Gastrocnemius medialis (tissue), 4 donors: Measurements from ENCODE around the gene HSP90B1. TPM values are rescaled to one million over a fixed set of nuclear protein-coding genes. Genes with fewer than 3 reads are reported as not detected.

Experiments
- ATAC-seq, 2 donors: fragments of 150-250 bp; one replicate each; pipeline ENCODE4 v1.9.1; 2016
- DNase-seq, 2 donors: peaks; one replicate each; pipeline ENCODE4 v3.0.0-alpha.2; 2019
- H3K27ac ChIP-seq, 4 donors: fragments of 200-600 bp; sonication (generic); 1 replicate in 1 of 4; 2 replicates in 3 of 4; pipeline ENCODE4 v1.5.1; 2016 to 2018; ENCODE audit warnings: mild to moderate bottlenecking in 2 of 4, moderate library complexity in 1 of 4
- H3K27me3 ChIP-seq, 3 donors: fragments of 200-600 bp; sonication (generic) in 2 of 3; 1 replicate in 1 of 3; 2 replicates in 2 of 3; pipeline versions ENCODE4 v1.5.1 to v1.6.0; 2016 to 2019; ENCODE audit warnings: mild to moderate bottlenecking in 1 of 3, moderate library complexity in 1 of 3
- H3K36me3 ChIP-seq, 2 donors: fragments of 200-600 bp; sonication (generic) in 1 of 2; one replicate each; pipeline ENCODE4 v1.5.1; 2017 to 2018
- H3K4me1 ChIP-seq, 2 donors: fragments of 200-600 bp; sonication (generic) in 1 of 2; one replicate each; pipeline ENCODE4 v1.5.1; 2016 to 2017; ENCODE audit warnings: mild to moderate bottlenecking in 2 of 2
- H3K4me3 ChIP-seq, 4 donors: fragments of 200-600 bp; sonication (generic) in 3 of 4; 1 replicate in 1 of 4; 2 replicates in 3 of 4; pipeline ENCODE4 v1.5.1; 2016 to 2019; ENCODE audit warnings: mild to moderate bottlenecking in 2 of 4
- H3K9me3 ChIP-seq, 3 donors: fragments of 200-600 bp; sonication (generic) in 2 of 3; 1 replicate in 1 of 3; 2 replicates in 2 of 3; pipeline ENCODE4 v1.5.1; 2016 to 2019
- CTCF ChIP-seq, 5 experiments: fragments of 450-650 bp in 3 of 5; fragments of 200-600 bp in 2 of 5; sonication (generic) in 2 of 5; IDR thresholded peaks in 4 of 5; conservative IDR thresholded peaks in 1 of 5; 1 replicate in 4 of 5; 2 replicates in 1 of 5; pipeline ENCODE4 v1.5.1; 2016 to 2019; ENCODE audit warnings: antibody characterized with exemption in 5 of 5, mild to moderate bottlenecking in 3 of 5, moderate library complexity in 3 of 5
- POLR2A ChIP-seq, 2 donors: fragments of 450-650 bp; IDR thresholded peaks; one replicate each; pipeline ENCODE4 v1.6.1; 2017; ENCODE audit warnings: antibody characterized with exemption in 2 of 2, mild to moderate bottlenecking in 2 of 2, moderate library complexity in 2 of 2
- in situ Hi-C, 4 donors: fragments of 200-750 bp; cut with MboI; loops; one replicate each; pipeline versions ENCODE4 v1.15.0 to v1.8.0; 2017; ENCODE audit warnings: low sequenced_read_pairs in 4 of 4
- intact Hi-C: fragments of 100-400 bp; cut with DNase I; formaldehyde crosslinking; loops from one replicate; pipeline ENCODE4 v1.15.1; 2023; ENCODE audit warnings: low total_unique reads
- total RNA-seq, 4 donors: library from RNA; depleted of rRNA; stranded (reverse); fragments of >200 nt; gene quantifications; one replicate each; pipeline versions ENCODE4 v1.1.0 to v1.2.3, GENCODE V29; 2016

The HSP90B1 gene
- total RNA-seq, 4 donors from 2014 or later, result 60.3 to 94.8 (median 79.3) TPM

- DNase-seq, result peak in 1 of 2 donors; percentile 39
- Histone ChIP-seq H3K9me3 (no peaks in the 10 kb centered on the region), H3K36me3 (peaks cover 0 to 43% of the 10 kb centered on the region in 2 donors), H3K27ac (peak overlapping the region; percentile 91 to 93 (median 92)), H3K4me1 (peaks cover 49 to 50% of the 10 kb centered on the region in 2 donors), H3K4me3 (peak overlapping the region; percentile 79 to 91 (median 88)), H3K27me3 (no peaks in the 10 kb centered on the region)
- TF ChIP-seq CTCF (IDR thresholded peaks at IDR 0.05 in 4 of 5, conservative IDR thresholded peaks at IDR 0.05 in 1 of 5) (no peak), POLR2A (IDR thresholded peaks at IDR 0.05) (no peak)
- intact Hi-C loops, result loop anchor here (1.0 to 2.0 kb wide), 3 partner anchors 26 to 207 kb away; partner anchors contain the start of genes NFYB and TDG
- in situ Hi-C loops, result loop anchor here in 2 of 4 donors (25.0 kb wide), 2 partner anchors 181 to 356 kb away; no protein-coding TSS in a partner anchor
- ATAC-seq, result no peak
These were observed 851 bp downstream of the HSP90B1 start for GRCh38 chr12:103930787-103931735.

GRCh38 chr12:103933237-103933636, 3.0 kb downstream of the HSP90B1 start:
- DNase-seq (no peak), ATAC-seq (no peak)
- Histone ChIP-seq H3K4me3 (no peak overlapping the region), H3K27me3 (no peaks in the 10 kb centered on the region), H3K9me3 (no peaks in the 10 kb centered on the region), H3K27ac (no peak overlapping the region), H3K36me3 (peaks cover 0 to 61% of the 10 kb centered on the region in 2 donors), H3K4me1 (peaks cover 36 to 38% of the 10 kb centered on the region in 2 donors)
- in situ Hi-C loops, result loop anchor here in 2 of 4 donors (25.0 kb wide), 2 partner anchors 179 to 354 kb away; no protein-coding TSS in a partner anchor
- intact Hi-C loops, result no loop called here
- TF ChIP-seq CTCF (IDR thresholded peaks at IDR 0.05 in 4 of 5, conservative IDR thresholded peaks at IDR 0.05 in 1 of 5) (no peak), POLR2A (IDR thresholded peaks at IDR 0.05) (no peak)

- no peak for TF ChIP-seq CTCF (IDR thresholded peaks at IDR 0.05 in 4 of 5, conservative IDR thresholded peaks at IDR 0.05 in 1 of 5)
- no peak for TF ChIP-seq POLR2A (IDR thresholded peaks at IDR 0.05)
- ATAC-seq (no peak), DNase-seq (no peak)
- Histone ChIP-seq H3K27ac (no peak overlapping the region), H3K36me3 (peaks cover 0 to 96% of the 10 kb centered on the region in 2 donors), H3K4me1 (peaks cover 15 to 19% of the 10 kb centered on the region in 2 donors), H3K4me3 (no peak overlapping the region), H3K9me3 (no peaks in the 10 kb centered on the region), H3K27me3 (no peaks in the 10 kb centered on the region)
- in situ Hi-C loops (loop anchor here in 2 of 4 donors (25.0 kb wide), 2 partner anchors 176 to 351 kb away; no protein-coding TSS in a partner anchor), intact Hi-C loops (no loop called here)
These were observed 6.5 kb downstream of the HSP90B1 start for GRCh38 chr12:103936679-103937078.

- no peak for TF ChIP-seq POLR2A (IDR thresholded peaks at IDR 0.05)
- TF ChIP-seq CTCF (IDR thresholded peaks at IDR 0.05 in 4 of 5, conservative IDR thresholded peaks at IDR 0.05 in 1 of 5), result no peak
- H3K27ac ChIP-seq, result no peak overlapping the region
- H3K9me3 ChIP-seq, result no peaks in the 10 kb centered on the region
- intact Hi-C loops (no loop called here), in situ Hi-C loops (loop anchor here in 2 of 4 donors (25.0 kb wide), 2 partner anchors 167 to 342 kb away; no protein-coding TSS in a partner anchor)
- H3K4me3 ChIP-seq, result no peak overlapping the region
- DNase-seq (no peak), ATAC-seq (no peak)
- peaks cover 6 to 100% of the 10 kb centered on the region in 2 donors for H3K36me3 ChIP-seq
- no peaks in the 10 kb centered on the region for H3K27me3 ChIP-seq
- H3K4me1 ChIP-seq, result no peaks in the 10 kb centered on the region
These were observed 14.8 kb downstream of the HSP90B1 start for GRCh38 chr12:103944964-103945363.
